ENCODE measurements around the gene CXCL16. TPM values are rescaled to one million over a fixed set of nuclear protein-coding genes. Genes with fewer than 3 reads are reported as not detected.

Gene CXCL16
- total and polyA plus RNA-seq, 4 donors: 7.5 to 18.8 (median 13.2) TPM

GRCh38 chr17:4724650-4725049, 15.1 kb downstream of the CXCL16 start:
- H3K27me3 ChIP-seq (ENCODE audit: control insufficient read depth, insufficient read depth, low read length): no peaks in the 10 kb centered on the region
- no peaks in the 10 kb centered on the region for H3K9me3 ChIP-seq (ENCODE audit: control insufficient read depth, insufficient read depth, low read length)
- peaks cover 20% of the 10 kb centered on the region for H3K36me3 ChIP-seq (ENCODE audit: control insufficient read depth, insufficient read depth, low read length)
- no peak overlapping the region for H3K4me3 ChIP-seq (ENCODE audit: low read depth, low read length)
- no peak for DNase-seq (ENCODE audit: low read depth in 4 of 6, low spot score in 6 of 6)
- WGBS (ENCODE audit: insufficient coverage): 62% methylated on average over 5 of the region's 5 CpGs
- no peak overlapping the region for H3K27ac ChIP-seq (ENCODE audit: low read depth, low read length)
- no peaks in the 10 kb centered on the region for H3K4me1 ChIP-seq (ENCODE audit: control insufficient read depth, insufficient read depth, low read length)

GRCh38 chr17:4722678-4723240, 17.0 kb downstream of the CXCL16 start:
- no peak for DNase-seq (ENCODE audit: low read depth in 4 of 6, low spot score in 6 of 6)
- no peak overlapping the region for H3K4me3 ChIP-seq (ENCODE audit: low read depth, low read length)
- H3K9me3 ChIP-seq (ENCODE audit: control insufficient read depth, insufficient read depth, low read length): no peaks in the 10 kb centered on the region
- H3K27ac ChIP-seq (ENCODE audit: low read depth, low read length): no peak overlapping the region
- H3K4me1 ChIP-seq (ENCODE audit: control insufficient read depth, insufficient read depth, low read length): no peaks in the 10 kb centered on the region
- no peaks in the 10 kb centered on the region for H3K27me3 ChIP-seq (ENCODE audit: control insufficient read depth, insufficient read depth, low read length)
- peaks cover 38% of the 10 kb centered on the region for H3K36me3 ChIP-seq (ENCODE audit: control insufficient read depth, insufficient read depth, low read length)
- WGBS (ENCODE audit: insufficient coverage): 82% methylated on average over 13 of the region's 16 CpGs

- Histone ChIP-seq H3K9me3 (ENCODE audit: control insufficient read depth, insufficient read depth, low read length) (no peaks in the 10 kb centered on the region), H3K4me1 (ENCODE audit: control insufficient read depth, insufficient read depth, low read length) (no peaks in the 10 kb centered on the region), H3K27me3 (ENCODE audit: control insufficient read depth, insufficient read depth, low read length) (no peaks in the 10 kb centered on the region), H3K36me3 (ENCODE audit: control insufficient read depth, insufficient read depth, low read length) (peaks cover 51% of the 10 kb centered on the region), H3K27ac (ENCODE audit: low read depth, low read length) (no peak overlapping the region), H3K4me3 (ENCODE audit: low read depth, low read length) (no peak overlapping the region)
- WGBS (ENCODE audit: insufficient coverage): 81% methylated on average over 15 of the region's 20 CpGs
- no peak for DNase-seq (ENCODE audit: low read depth in 4 of 6, low spot score in 6 of 6)
These were observed 18.3 kb downstream of the CXCL16 start for GRCh38 chr17:4721203-4722135.

- DNase-seq (ENCODE audit: low read depth in 4 of 6, low spot score in 6 of 6): no peak
- no CpG with 5 or more reads among the region's 7 CpGs for WGBS (ENCODE audit: insufficient coverage)
- Histone ChIP-seq H3K9me3 (ENCODE audit: control insufficient read depth, insufficient read depth, low read length) (no peaks in the 10 kb centered on the region), H3K36me3 (ENCODE audit: control insufficient read depth, insufficient read depth, low read length) (peaks cover 58% of the 10 kb centered on the region), H3K4me3 (ENCODE audit: low read depth, low read length) (no peak overlapping the region), H3K27ac (ENCODE audit: low read depth, low read length) (no peak overlapping the region), H3K4me1 (ENCODE audit: control insufficient read depth, insufficient read depth, low read length) (no peaks in the 10 kb centered on the region), H3K27me3 (ENCODE audit: control insufficient read depth, insufficient read depth, low read length) (no peaks in the 10 kb centered on the region)
These were observed 18.9 kb downstream of the CXCL16 start for GRCh38 chr17:4720787-4721186.

GRCh38 chr17:4719684-4720221, 20.0 kb downstream of the CXCL16 start:
- Histone ChIP-seq H3K4me3 (ENCODE audit: low read depth, low read length) (no peak overlapping the region), H3K4me1 (ENCODE audit: control insufficient read depth, insufficient read depth, low read length) (peaks cover 3% of the 10 kb centered on the region), H3K27ac (ENCODE audit: low read depth, low read length) (no peak overlapping the region), H3K36me3 (ENCODE audit: control insufficient read depth, insufficient read depth, low read length) (peaks cover 69% of the 10 kb centered on the region), H3K9me3 (ENCODE audit: control insufficient read depth, insufficient read depth, low read length) (no peaks in the 10 kb centered on the region), H3K27me3 (ENCODE audit: control insufficient read depth, insufficient read depth, low read length) (no peaks in the 10 kb centered on the region)
- no peak for DNase-seq (ENCODE audit: low read depth in 4 of 6, low spot score in 6 of 6)
- 73% methylated on average over 14 of the region's 15 CpGs for WGBS (ENCODE audit: insufficient coverage)

GRCh38 chr17:4719146-4719545, 20.6 kb downstream of the CXCL16 start:
- Histone ChIP-seq H3K4me3 (ENCODE audit: low read depth, low read length) (no peak overlapping the region), H3K4me1 (ENCODE audit: control insufficient read depth, insufficient read depth, low read length) (peaks cover 3% of the 10 kb centered on the region), H3K27me3 (ENCODE audit: control insufficient read depth, insufficient read depth, low read length) (no peaks in the 10 kb centered on the region), H3K27ac (ENCODE audit: low read depth, low read length) (no peak overlapping the region), H3K36me3 (ENCODE audit: control insufficient read depth, insufficient read depth, low read length) (peaks cover 69% of the 10 kb centered on the region), H3K9me3 (ENCODE audit: control insufficient read depth, insufficient read depth, low read length) (no peaks in the 10 kb centered on the region)
- DNase-seq (ENCODE audit: low read depth in 4 of 6, low spot score in 6 of 6): no peak
- 90% methylated on average over 5 of the region's 10 CpGs for WGBS (ENCODE audit: insufficient coverage)

- H3K4me1 ChIP-seq (ENCODE audit: control insufficient read depth, insufficient read depth, low read length): peaks cover 3% of the 10 kb centered on the region
- peaks cover 69% of the 10 kb centered on the region for H3K36me3 ChIP-seq (ENCODE audit: control insufficient read depth, insufficient read depth, low read length)
- no peak for DNase-seq (ENCODE audit: low read depth in 4 of 6, low spot score in 6 of 6)
- WGBS (ENCODE audit: insufficient coverage): 96% methylated on average over 9 of the region's 13 CpGs
- no peak overlapping the region for H3K4me3 ChIP-seq (ENCODE audit: low read depth, low read length)
- H3K27me3 ChIP-seq (ENCODE audit: control insufficient read depth, insufficient read depth, low read length): no peaks in the 10 kb centered on the region
- H3K27ac ChIP-seq (ENCODE audit: low read depth, low read length): no peak overlapping the region
- H3K9me3 ChIP-seq (ENCODE audit: control insufficient read depth, insufficient read depth, low read length): no peaks in the 10 kb centered on the region
These were observed 21.5 kb downstream of the CXCL16 start for GRCh38 chr17:4718276-4718675.

- Histone ChIP-seq H3K4me3 (ENCODE audit: low read depth, low read length) (no peak overlapping the region), H3K9me3 (ENCODE audit: control insufficient read depth, insufficient read depth, low read length) (no peaks in the 10 kb centered on the region), H3K36me3 (ENCODE audit: control insufficient read depth, insufficient read depth, low read length) (peaks cover 69% of the 10 kb centered on the region), H3K27ac (ENCODE audit: low read depth, low read length) (no peak overlapping the region), H3K27me3 (ENCODE audit: control insufficient read depth, insufficient read depth, low read length) (no peaks in the 10 kb centered on the region), H3K4me1 (ENCODE audit: control insufficient read depth, insufficient read depth, low read length) (peaks cover 3% of the 10 kb centered on the region)
- 92% methylated on average over 13 of the region's 17 CpGs for WGBS (ENCODE audit: insufficient coverage)
- DNase-seq (ENCODE audit: low read depth in 4 of 6, low spot score in 6 of 6): no peak
These were observed 21.9 kb downstream of the CXCL16 start for GRCh38 chr17:4717791-4718190.

- no peaks in the 10 kb centered on the region for H3K27me3 ChIP-seq (ENCODE audit: control insufficient read depth, insufficient read depth, low read length)
- no peaks in the 10 kb centered on the region for H3K9me3 ChIP-seq (ENCODE audit: control insufficient read depth, insufficient read depth, low read length)
- peaks cover 64% of the 10 kb centered on the region for H3K36me3 ChIP-seq (ENCODE audit: control insufficient read depth, insufficient read depth, low read length)
- H3K4me3 ChIP-seq (ENCODE audit: low read depth, low read length): no peak overlapping the region
- peaks cover 15% of the 10 kb centered on the region for H3K4me1 ChIP-seq (ENCODE audit: control insufficient read depth, insufficient read depth, low read length)
- WGBS (ENCODE audit: insufficient coverage): over 99% methylated on average over 10 of the region's 10 CpGs
- no peak overlapping the region for H3K27ac ChIP-seq (ENCODE audit: low read depth, low read length)
- no peak for DNase-seq (ENCODE audit: low read depth in 4 of 6, low spot score in 6 of 6)
These were observed 23.6 kb downstream of the CXCL16 start for GRCh38 chr17:4716081-4716480.
